ENCODE measurements around the gene CCSER2.
"Not testable (repeated sequence)": the region's sequence is repeated elsewhere in the genome, so short reads cannot be mapped to it uniquely, and the experiment has no call there.

Gene CCSER2, protein sequence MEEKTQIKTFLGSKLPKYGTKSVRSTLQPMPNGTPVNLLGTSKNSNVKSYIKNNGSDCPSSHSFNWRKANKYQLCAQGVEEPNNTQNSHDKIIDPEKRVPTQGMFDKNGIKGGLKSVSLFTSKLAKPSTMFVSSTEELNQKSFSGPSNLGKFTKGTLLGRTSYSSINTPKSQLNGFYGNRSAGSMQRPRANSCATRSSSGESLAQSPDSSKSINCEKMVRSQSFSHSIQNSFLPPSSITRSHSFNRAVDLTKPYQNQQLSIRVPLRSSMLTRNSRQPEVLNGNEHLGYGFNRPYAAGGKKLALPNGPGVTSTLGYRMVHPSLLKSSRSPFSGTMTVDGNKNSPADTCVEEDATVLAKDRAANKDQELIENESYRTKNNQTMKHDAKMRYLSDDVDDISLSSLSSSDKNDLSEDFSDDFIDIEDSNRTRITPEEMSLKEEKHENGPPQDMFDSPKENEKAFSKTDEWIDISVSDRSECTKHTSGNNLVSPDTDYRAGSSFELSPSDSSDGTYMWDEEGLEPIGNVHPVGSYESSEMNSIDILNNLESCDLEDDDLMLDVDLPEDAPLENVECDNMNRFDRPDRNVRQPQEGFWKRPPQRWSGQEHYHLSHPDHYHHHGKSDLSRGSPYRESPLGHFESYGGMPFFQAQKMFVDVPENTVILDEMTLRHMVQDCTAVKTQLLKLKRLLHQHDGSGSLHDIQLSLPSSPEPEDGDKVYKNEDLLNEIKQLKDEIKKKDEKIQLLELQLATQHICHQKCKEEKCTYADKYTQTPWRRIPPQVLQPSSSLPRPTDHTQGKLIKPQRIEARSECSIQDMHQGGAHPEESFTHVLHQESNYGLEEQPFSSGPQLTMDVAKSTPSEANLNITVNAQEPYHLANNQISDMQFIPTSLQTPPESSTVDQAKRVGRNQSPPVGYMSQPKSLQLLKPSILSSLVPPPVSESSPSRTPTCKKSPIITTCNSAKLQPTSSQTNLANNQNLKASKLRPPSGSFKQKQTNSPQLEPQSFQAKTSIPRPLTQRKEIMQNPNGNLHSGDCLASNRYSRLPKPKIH

GRCh38 chr10:84328418-84329195 lies at the start of gene CCSER2:
Gene CCSER2 (plus strand): TSS chr10:84328589. CDS start chr10:84371053, 42,464 bp downstream.
- DNase-seq (ENCODE audit: low spot score), result peak; percentile 96

DNA sequence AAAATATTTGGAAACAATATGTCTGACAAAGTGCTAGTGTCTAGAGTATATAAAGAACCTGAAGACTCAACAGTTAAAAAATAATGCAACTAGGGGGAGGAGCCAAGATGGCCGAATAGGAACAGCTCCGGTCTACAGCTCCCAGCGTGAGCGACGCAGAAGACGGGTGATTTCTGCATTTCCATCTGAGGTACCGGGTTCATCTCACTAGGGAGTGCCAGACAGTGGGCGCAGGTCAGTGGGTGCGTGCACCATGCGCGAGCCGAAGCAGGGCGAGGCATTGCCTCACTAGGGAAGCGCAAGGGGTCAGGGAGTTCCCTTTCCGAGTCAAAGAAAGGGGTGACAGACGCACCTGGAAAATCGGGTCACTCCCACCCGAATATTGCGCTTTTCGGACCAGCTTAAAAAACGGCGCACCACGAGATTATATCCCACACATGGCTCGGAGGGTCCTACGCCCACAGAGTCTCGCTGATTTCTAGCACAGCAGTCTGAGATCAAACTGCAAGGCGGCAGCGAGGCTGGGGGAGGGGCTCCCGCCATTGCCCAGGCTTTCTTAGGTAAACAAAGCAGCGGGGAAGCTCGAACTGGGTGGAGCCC lies 48.4 kb upstream of the CCSER2 start:
- DNase-seq (ENCODE audit: low spot score), result not testable (repeated sequence)

- no peak for DNase-seq (ENCODE audit: low spot score)
Observed at GRCh38 chr10:84286695-84287094, 41.7 kb upstream of the CCSER2 start.

DNA sequence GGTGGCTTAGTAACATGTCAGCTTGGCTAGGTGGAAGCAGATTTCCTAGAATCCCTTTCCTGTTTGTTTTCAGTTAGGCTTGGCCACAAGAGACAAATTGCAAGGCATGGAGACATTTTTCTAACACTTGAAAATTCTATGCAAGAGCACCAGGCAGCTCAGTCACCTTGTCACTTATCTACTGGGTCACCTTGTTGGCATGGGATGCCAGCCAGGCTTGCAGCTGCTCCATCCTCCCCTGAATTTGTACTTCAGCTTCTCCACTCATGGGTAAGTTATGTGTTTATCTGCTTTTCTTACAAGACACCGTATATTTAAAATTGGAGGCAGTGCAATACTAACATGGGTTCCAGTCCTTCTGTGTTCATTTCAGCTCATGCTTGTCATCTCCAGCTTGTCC lies 40.2 kb upstream of the CCSER2 start:
- DNase-seq (ENCODE audit: low spot score), result no peak

GRCh38 chr10:84289521-84290200 lies 38.7 kb upstream of the CCSER2 start:
- DNase-seq (ENCODE audit: low spot score), result no peak

GRCh38 chr10:84290235-84290634 lies 38.2 kb upstream of the CCSER2 start:
- no peak for DNase-seq (ENCODE audit: low spot score)

DNA sequence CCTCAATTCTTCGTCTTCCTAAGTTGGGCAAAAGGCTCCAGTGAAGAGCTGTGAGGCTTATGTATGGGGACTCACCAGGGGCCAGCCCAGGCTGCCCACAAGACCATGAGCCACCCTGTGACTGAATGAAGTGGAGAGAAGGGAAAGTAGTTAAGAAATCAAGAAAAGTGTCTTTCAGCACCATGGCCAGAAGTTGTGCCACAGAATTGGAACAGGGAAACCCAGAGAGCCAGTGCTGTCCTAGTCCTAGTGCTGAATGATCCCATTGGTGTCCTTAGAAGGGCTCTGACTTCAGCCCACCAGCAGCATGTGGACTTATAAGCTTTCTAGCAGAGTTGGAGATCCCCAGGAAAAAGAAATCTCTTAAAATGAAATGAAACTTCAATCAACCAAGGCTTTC lies 37.0 kb upstream of the CCSER2 start:
- peak; percentile 48 for DNase-seq (ENCODE audit: low spot score)

- DNase-seq (ENCODE audit: low spot score), result no peak
Observed at GRCh38 chr10:84292502-84292901, 35.9 kb upstream of the CCSER2 start.

- no peak for DNase-seq (ENCODE audit: low spot score)
Observed at GRCh38 chr10:84293171-84293570, 35.2 kb upstream of the CCSER2 start.

DNA sequence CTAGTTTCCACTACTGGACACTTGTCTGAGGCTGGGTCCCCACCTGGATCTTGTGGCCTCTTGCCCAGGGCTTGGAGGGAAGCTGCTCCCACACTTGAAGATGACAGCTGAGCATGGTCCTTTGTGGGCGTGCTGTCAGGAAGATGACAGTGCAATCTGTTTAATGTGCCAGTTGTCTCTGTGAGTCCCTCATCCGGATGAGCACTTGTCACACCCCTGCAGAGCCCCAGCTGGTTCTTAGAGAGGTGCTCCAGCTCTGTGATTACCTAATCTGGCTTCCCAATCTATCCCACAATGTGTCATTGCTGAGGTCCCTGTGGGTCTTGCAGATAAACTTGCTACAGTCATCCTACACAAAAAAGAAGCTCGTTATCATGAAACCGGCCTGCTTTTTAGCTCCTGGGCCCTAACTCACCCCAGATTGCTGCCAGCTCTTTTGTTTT lies 34.8 kb upstream of the CCSER2 start:
- no peak for DNase-seq (ENCODE audit: low spot score)

DNA sequence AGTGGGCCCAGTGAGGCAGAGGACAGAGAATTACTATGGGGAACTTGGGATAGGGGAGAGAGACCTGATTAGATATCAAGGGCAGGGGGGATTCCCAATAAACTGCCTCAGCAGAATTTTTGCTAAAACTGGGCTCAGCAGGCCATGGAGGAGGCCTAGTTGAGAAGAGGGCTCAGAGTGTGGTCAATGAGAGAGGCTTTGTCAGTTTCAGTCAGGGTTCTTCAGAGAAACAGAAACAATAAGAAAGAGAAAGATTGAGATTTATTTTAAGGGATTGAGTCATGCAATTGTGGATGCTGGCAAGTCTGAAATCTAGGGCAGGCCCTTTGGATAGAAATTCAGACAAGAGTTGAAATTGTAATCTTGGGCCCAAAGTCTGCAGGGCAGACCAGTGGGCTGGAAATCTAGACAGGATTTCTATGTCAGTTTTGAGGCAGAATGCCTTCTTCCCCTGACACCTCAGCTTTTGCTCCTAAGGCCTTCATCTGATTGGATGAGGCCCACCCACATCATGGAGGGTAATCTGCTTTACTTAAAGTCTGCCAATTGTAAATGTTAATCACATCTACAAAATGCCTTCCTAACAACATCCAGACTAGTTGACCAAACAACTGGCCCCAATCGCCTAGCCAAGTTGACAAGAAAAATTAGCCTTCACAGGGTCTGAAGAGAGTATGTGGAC lies 33.5 kb upstream of the CCSER2 start:
- DNase-seq (ENCODE audit: low spot score), result no peak

DNA sequence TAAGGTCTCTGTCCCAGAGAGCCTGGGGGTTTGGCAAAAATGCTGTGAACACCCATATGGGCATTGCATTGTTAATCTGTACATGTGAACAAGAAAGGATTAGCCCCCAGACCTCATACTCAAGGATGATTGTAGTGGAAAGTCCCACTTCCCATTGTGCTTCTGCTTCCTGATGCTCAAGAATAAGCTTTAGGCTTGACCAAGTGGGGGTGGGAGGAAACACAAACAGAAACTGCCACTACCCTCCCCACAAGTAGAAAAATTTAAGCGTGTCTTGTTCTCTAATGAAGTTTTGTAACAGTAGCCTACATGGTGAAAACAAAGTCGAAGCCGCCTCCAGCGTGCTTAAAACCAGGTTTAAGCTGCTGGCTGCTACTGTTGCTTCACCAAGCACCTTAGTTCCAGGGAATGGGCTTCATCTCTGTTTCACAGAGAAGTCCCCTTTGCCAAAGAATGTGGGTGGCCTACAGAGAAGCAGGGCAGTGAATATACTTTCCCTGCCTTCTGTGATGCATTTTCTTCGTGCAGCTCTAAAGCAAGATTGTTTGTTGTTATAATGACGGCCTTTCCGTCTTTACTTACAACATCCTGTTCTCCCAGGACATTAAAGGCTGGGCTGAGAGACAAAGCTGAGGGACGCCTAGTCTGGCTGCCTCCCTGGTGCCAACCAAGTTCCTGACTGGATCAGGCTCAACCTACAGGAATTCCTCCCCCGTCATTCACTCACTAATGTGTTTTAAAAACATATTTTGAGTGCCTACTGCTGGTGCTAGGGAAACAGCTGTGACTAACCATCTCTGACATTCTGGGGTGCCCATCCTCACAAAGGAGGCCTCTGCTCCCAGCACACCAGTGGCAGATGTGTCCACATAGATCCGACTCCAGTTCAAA lies 32.1 kb upstream of the CCSER2 start:
- peak; percentile 94 for DNase-seq (ENCODE audit: low spot score)

DNA sequence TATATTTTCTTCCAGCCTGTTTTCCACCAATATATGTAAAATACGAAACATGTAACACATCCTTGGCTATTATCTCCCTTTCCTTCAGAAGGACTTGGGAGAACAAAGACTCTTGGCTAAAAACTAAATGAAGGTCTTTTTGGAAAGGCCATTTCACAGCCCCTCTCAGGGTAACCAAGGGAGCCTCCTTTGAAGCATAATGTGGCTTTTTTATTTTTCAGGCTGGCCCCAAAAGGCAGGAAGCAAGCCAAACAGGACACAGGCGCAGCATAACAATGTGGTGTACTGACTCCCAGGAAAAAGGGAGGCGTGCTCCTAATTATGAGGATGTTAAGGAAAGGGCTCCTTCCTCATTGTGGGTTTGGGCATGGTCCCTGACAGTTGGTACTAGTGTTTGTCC lies 30.3 kb upstream of the CCSER2 start:
- DNase-seq (ENCODE audit: low spot score), result no peak

DNA sequence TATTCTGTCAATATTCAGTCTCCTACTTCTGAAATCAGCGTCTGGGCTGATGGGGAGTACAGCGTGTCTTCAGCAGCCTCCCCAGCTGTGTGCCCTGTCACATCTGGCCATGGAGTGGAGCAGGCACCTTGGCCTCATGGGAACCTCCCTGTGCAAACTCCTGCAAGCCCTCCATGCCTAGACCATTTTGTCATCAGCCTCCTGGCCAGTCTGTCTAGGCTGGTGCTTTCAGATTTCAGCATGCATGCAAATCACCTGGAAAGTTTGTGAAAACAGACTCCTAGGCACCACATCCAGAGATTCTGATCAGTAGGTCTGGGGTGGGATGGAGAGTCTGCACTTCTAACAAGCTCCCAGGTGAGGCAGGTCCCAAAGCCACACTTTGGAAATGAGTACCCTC lies 26.2 kb upstream of the CCSER2 start:
- no peak for DNase-seq (ENCODE audit: low spot score)

DNA sequence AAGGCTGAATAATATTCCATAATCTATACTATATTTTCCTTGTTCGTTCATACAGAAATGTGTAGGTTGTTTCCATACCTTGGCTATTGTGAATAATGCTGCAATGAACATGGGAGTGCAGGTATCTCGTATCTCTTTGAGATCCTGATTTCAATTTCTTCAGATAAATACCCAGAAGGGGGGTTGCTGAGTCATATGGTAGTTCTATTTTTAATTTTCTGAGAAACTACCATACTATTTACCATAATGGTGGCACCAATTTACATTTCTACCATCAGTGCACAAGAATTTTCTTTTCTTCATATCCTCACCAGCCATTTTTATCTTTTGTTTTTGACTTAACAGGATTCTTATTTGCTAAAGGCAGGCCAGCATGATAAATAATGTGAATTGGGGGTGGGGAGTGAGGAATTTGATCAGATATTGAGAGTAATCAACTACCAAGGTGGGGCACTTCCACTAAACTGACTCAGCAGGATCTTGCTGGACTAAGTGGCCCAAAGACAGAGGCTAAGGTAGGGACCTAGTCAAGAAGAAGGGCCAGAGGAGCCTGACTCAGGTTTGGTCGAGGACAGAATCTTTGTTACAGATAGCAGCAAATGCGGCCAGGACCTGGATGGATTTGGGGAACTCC lies 21.5 kb upstream of the CCSER2 start:
- DNase-seq (ENCODE audit: low spot score), result no peak

GRCh38 chr10:84308021-84308420 lies 20.4 kb upstream of the CCSER2 start:
- no peak for DNase-seq (ENCODE audit: low spot score)

GRCh38 chr10:84308481-84309304 lies 19.7 kb upstream of the CCSER2 start:
- DNase-seq (ENCODE audit: low spot score), result peak; percentile 75

- DNase-seq (ENCODE audit: low spot score), result peak; percentile 44
Observed at GRCh38 chr10:84310470-84310869, 17.9 kb upstream of the CCSER2 start.

Measured in kidney capillary endothelial cell (primary cell).